HG03520 (cell line): ENCODE results near the gene CDCA5.

Experiments
- ATAC-seq: cut with Tn5 transposase; IDR thresholded peaks from one replicate; pipeline ENCODE4 v1.9.1; 2021; ENCODE audit warnings: mild to moderate bottlenecking, moderate library complexity; ENCODE audit not compliant: unreplicated experiment

The CDCA5 gene

GRCh38 chr11:65107751-65108468, 24.1 kb upstream of the CDCA5 start:
- no peak for ATAC-seq

GRCh38 chr11:65107078-65107477, 23.2 kb upstream of the CDCA5 start:
- no peak for ATAC-seq

GRCh38 chr11:65104628-65105027, 20.8 kb upstream of the CDCA5 start:
- ATAC-seq, result no peak

GRCh38 chr11:65103476-65103875, 19.6 kb upstream of the CDCA5 start:
- ATAC-seq, result no peak

GRCh38 chr11:65102142-65103095, 18.6 kb upstream of the CDCA5 start:
- ATAC-seq, result no peak

- no peak for ATAC-seq
Observed at GRCh38 chr11:65100674-65101350, 17.0 kb upstream of the CDCA5 start.

- ATAC-seq, result no peak
Observed at GRCh38 chr11:65096926-65097325, 13.1 kb upstream of the CDCA5 start.

GRCh38 chr11:65095974-65096806, 12.3 kb upstream of the CDCA5 start, which contains the start of gene VPS51:
Gene VPS51, plus strand, starts transcription at chr11:65096214. Its CDS starts 37 bp downstream, at chr11:65096251.
- ATAC-seq, result peak; percentile 62

- ATAC-seq, result no peak
Observed at GRCh38 chr11:65095427-65095826, 11.6 kb upstream of the CDCA5 start.

GRCh38 chr11:65090628-65091027, 6.8 kb upstream of the CDCA5 start:
- no peak for ATAC-seq

- no peak for ATAC-seq
Observed at GRCh38 chr11:65089621-65090020, 5.8 kb upstream of the CDCA5 start.

- no peak for ATAC-seq
Observed at GRCh38 chr11:65087827-65088226, 4.0 kb upstream of the CDCA5 start.

GRCh38 chr11:65087216-65087615, 3.4 kb upstream of the CDCA5 start:
- ATAC-seq, result no peak

- no peak for ATAC-seq
Observed at GRCh38 chr11:65086809-65087208, 3.0 kb upstream of the CDCA5 start.

GRCh38 chr11:65085446-65085845, 1.6 kb upstream of the CDCA5 start:
- ATAC-seq, result no peak

- ATAC-seq, result no peak
Observed at GRCh38 chr11:65084598-65085375, 947 bp upstream of the CDCA5 start.

GRCh38 chr11:65083134-65083833, 556 bp downstream of the CDCA5 start:
- no peak for ATAC-seq

- ATAC-seq, result no peak
Observed at GRCh38 chr11:65078786-65079342, 5.0 kb downstream of the CDCA5 start.

- ATAC-seq, result no peak
Observed at GRCh38 chr11:65078151-65078550, 5.7 kb downstream of the CDCA5 start.
